DOHH2 (cell line): ENCODE results near the gene EPHB2.
A peak's percentile ranks its signal among the peaks of the same experiment; 100 is the strongest.

Source experiments
- H3F3A ChIP-seq: fragments of 200-600 bp; sonication (generic), shearing (Covaris generic); 2 replicates; pipeline ENCODE4 v1.6.0; 2016; ENCODE audit warnings: antibody characterized with exemption, mild to moderate bottlenecking; ENCODE audit not compliant: control insufficient read depth, insufficient read depth
- H3K27ac ChIP-seq: fragments of 200-600 bp; sonication (generic); 2 replicates; pipeline ENCODE4 v1.5.1; 2014; ENCODE audit warnings: low read depth, mild to moderate bottlenecking, low read length, moderate library complexity
- H3K27me3 ChIP-seq: fragments of 200-600 bp; sonication (generic); 2 replicates; pipeline ENCODE4 v1.6.1; 2014; ENCODE audit warnings: mild to moderate bottlenecking, low read length, mixed read lengths; ENCODE audit not compliant: control insufficient read depth
- H3K36me3 ChIP-seq: fragments of 200-600 bp; sonication (generic); 2 replicates; pipeline ENCODE4 v1.6.1; 2014; ENCODE audit warnings: mild to moderate bottlenecking, low read length, moderate library complexity, mixed read lengths; ENCODE audit not compliant: control insufficient read depth
- H3K4me1 ChIP-seq: fragments of 200-600 bp; sonication (generic); 2 replicates; pipeline ENCODE4 v1.6.1; 2014; ENCODE audit warnings: mild to moderate bottlenecking, low read length, mixed read lengths; ENCODE audit not compliant: control insufficient read depth
- H3K4me2 ChIP-seq: fragments of 200-600 bp; sonication (generic); 2 replicates; pipeline ENCODE4 v1.6.0; 2014; ENCODE audit warnings: mild to moderate bottlenecking, low read length, moderate library complexity
- H3K4me3 ChIP-seq: fragments of 200-600 bp; sonication (generic); 2 replicates; pipeline ENCODE4 v1.5.1; 2014; ENCODE audit warnings: mild to moderate bottlenecking, low read length, mixed read lengths
- H3K79me2 ChIP-seq: fragments of 200-600 bp; sonication (generic); 2 replicates; pipeline ENCODE4 v1.6.1; 2014; ENCODE audit warnings: mild to moderate bottlenecking, low read length, mixed read lengths; ENCODE audit not compliant: control insufficient read depth
- H3K9me2 ChIP-seq: fragments of 200-600 bp; sonication (generic); replicated peaks from 2 replicates; pipeline ENCODE4 v1.6.1; 2014; ENCODE audit warnings: mild to moderate bottlenecking, low read length, mixed read lengths; ENCODE audit not compliant: control insufficient read depth
- H3K9me3 ChIP-seq: fragments of 200-600 bp; sonication (generic); 2 replicates; pipeline ENCODE4 v1.6.1; 2014; ENCODE audit warnings: antibody characterized with exemption, low read length, mixed read lengths; ENCODE audit not compliant: control insufficient read depth, insufficient read depth
- H4K20me1 ChIP-seq: fragments of 200-600 bp; sonication (generic); 2 replicates; pipeline ENCODE4 v1.6.0; 2014; ENCODE audit warnings: low read depth, mild to moderate bottlenecking, antibody characterized with exemption, low read length, moderate library complexity; ENCODE audit not compliant: control insufficient read depth, insufficient read depth
- CTCF ChIP-seq: fragments of 200-600 bp; sonication (generic); IDR thresholded peaks from one replicate; pipeline ENCODE4 v1.5.1; 2014; ENCODE audit warnings: antibody characterized with exemption, mild to moderate bottlenecking, low read depth, low read length; ENCODE audit not compliant: poor library complexity, severe bottlenecking
- EZH2phosphoT487 ChIP-seq: fragments of 200-600 bp; sonication (generic); IDR thresholded peaks from 2 replicates; pipeline ENCODE4 v1.6.1; 2017; ENCODE audit warnings: borderline replicate concordance, mild to moderate bottlenecking, antibody characterized with exemption, low read length, moderate library complexity, mixed read lengths

Gene EPHB2

DNA sequence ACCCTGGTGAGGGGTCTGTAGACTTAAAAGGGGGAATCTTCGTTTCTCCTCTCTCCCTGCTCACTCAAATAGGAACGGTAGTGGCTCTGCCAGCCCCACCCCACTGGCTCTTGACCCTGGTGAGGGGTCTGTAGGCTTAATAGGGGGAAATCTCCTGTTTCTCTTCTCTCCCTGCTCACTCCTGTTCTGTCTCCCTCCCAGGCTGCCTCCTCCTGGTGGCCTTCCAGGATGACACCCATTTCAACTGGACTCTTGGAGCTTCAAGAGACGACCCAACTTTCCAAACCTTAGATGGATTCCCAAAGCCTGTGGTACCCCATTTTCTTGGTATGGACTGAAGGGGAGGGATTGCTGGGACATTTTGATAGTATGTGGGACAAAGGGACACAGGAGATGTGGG, 1.4 kb upstream of the EPHB2 start:
- peak; percentile 17 for TF ChIP-seq CTCF
- no peak for TF ChIP-seq EZH2phosphoT487
- no peaks in the 10 kb centered on the region for H3F3A ChIP-seq
- no peaks in the 10 kb centered on the region for H3K79me2 ChIP-seq
- H3K4me1 ChIP-seq: peaks cover 9% of the 10 kb centered on the region
- H3K27me3 ChIP-seq: peaks cover 35% of the 10 kb centered on the region
- H3K36me3 ChIP-seq: no peaks in the 10 kb centered on the region
- H3K9me3 ChIP-seq: no peaks in the 10 kb centered on the region
- no peak overlapping the region for H3K27ac ChIP-seq
- no peak overlapping the region for H3K4me3 ChIP-seq
- H3K4me2 ChIP-seq: no peak overlapping the region
- H3K9me2 ChIP-seq: no peaks in the 10 kb centered on the region
- H4K20me1 ChIP-seq: no peaks in the 10 kb centered on the region

DNA sequence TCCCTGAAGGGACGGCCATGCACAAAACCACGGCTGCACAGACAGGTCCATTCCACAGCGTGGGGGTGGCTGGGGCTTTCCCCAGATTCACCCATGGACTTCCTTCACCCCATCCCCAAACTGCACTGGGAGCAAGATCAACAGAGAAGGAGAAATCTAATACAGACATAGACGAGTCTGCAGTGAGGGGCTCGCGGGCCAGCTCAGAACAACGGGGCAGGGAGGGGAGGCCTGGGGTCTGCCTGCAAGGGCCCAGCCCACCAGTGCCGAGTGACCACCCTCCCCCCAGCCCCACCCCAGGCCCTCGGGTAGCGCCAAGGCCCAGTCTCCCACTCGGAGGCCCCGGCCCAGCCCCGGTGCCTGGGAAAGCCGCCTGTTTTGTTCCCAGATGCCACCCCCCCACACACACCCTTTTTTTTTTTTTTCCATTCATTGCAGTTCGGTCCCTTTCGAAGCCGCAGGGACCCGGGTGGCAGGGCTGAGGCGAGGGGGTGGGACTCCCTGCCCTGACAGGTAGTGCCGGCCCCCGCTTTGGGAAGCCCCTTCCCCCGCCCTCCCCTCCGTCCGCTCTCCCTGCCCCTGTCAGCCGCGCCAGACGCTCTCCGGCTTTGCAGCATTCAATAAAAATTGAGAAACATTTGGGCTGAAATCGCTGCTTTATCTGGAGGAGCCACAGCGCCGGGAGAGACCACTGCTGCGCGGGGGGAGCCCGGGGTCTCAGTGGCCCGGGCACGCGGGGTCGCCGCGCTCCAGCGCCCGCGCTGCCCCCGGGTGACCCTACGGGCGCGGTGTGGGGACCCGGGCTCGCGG, 543 bp upstream of the EPHB2 start:
- Histone ChIP-seq H3K79me2 (no peaks in the 10 kb centered on the region), H3K9me2 (no peaks in the 10 kb centered on the region), H3K4me1 (peaks cover 9% of the 10 kb centered on the region), H3K4me3 (no peak overlapping the region), H3F3A (no peaks in the 10 kb centered on the region), H3K9me3 (no peaks in the 10 kb centered on the region), H3K27me3 (peaks cover 43% of the 10 kb centered on the region), H4K20me1 (no peaks in the 10 kb centered on the region), H3K27ac (no peak overlapping the region), H3K4me2 (peak overlapping the region; percentile 46; the same call in 1 of the 2 replicates), H3K36me3 (no peaks in the 10 kb centered on the region)
- 0 out of 2 replicates have a peak, but pooled peaks have one; percentile 60 for TF ChIP-seq EZH2phosphoT487
- TF ChIP-seq CTCF: no peak

DNA sequence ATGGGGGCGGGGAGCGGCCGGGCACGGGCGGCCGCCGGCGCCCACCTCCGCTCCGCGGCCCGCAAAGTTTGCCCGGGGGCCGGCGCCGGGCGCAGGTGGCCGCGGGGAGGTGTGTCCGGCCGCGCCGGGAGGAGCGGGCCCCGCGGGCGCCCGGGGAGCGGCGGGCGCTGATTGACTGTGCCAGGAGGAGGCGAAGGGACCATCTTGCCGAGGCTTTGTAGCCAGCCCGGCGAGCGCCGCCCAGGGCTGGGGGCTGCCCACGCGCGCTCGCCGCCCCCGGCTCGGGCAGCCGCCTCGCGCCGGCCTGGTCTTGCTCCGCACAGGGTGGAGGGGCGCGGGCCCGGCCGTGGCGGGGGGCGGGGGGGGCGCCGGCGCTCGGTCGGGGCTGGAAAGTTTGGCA, 432 bp downstream of the EPHB2 start:
- Histone ChIP-seq H3K4me2 (no peak overlapping the region), H3K4me1 (peaks cover 9% of the 10 kb centered on the region), H3K79me2 (no peaks in the 10 kb centered on the region), H3K9me2 (no peaks in the 10 kb centered on the region), H4K20me1 (no peaks in the 10 kb centered on the region), H3K9me3 (no peaks in the 10 kb centered on the region), H3K36me3 (no peaks in the 10 kb centered on the region), H3K27me3 (peaks cover 47% of the 10 kb centered on the region), H3K4me3 (no peak overlapping the region), H3K27ac (no peak overlapping the region), H3F3A (no peaks in the 10 kb centered on the region)
- TF ChIP-seq EZH2phosphoT487 (no peak), CTCF (no peak)
